Panc1 (cell line): ENCODE data around the gene KCTD1. TPM values are rescaled to one million over a fixed set of nuclear protein-coding genes. Genes with fewer than 3 reads are reported as not detected.

ENCODE experiments used
- ATAC-seq: fragments of 200-7000 bp; cut with Tn5 transposase; 2 replicates; pipeline ENCODE4 v1.9.1; 2020; ENCODE audit warnings: mild to moderate bottlenecking, moderate library complexity
- BruUV-seq: library from RNA; stranded (reverse); fragments of 400-500 nt; replicated peaks from 2 replicates; lab custom pipeline; 2021; lab: Mats Ljungman, UMichigan
- CTCF ChIA-PET: fragments of 300-600 bp; sonication (Branson Sonifier 250); formaldehyde crosslinking; loops from one replicate; lab custom pipeline; 2022; ENCODE audit warnings: antibody characterized with exemption; lab: Charles Lee
- POLR2A ChIA-PET: fragments of 300-600 bp; sonication (Branson Sonifier 250); formaldehyde crosslinking; loops from one replicate; lab custom pipeline; 2022; ENCODE audit warnings: antibody characterized with exemption; lab: Charles Lee
- DNase-seq: peaks from one replicate; pipeline ENCODE4 v3.0.0-alpha.2; 2010; ENCODE audit warnings: low read depth, low spot score
- H3K27ac ChIP-seq: 2 replicates; pipeline ENCODE4 v1.5.1; 2011; ENCODE audit warnings: mild to moderate bottlenecking, low read length, inconsistent platforms
- H3K27me3 ChIP-seq: fragments of 200-500 bp; sonication (Bioruptor generic); 2 replicates; pipeline ENCODE4 v1.6.0; 2014; ENCODE audit warnings: low read length, inconsistent platforms; ENCODE audit not compliant: control insufficient read depth, insufficient read depth
- H3K36me3 ChIP-seq: fragments of 200-500 bp; sonication (Bioruptor generic); 2 replicates; pipeline ENCODE4 v1.5.1; 2014; ENCODE audit warnings: inconsistent platforms, mild to moderate bottlenecking, low read length, moderate library complexity; ENCODE audit not compliant: control insufficient read depth, insufficient read depth
- H3K4me1 ChIP-seq: 2 replicates; pipeline ENCODE4 v1.5.1; 2011; ENCODE audit warnings: inconsistent platforms, mild to moderate bottlenecking, low read length, moderate library complexity; ENCODE audit not compliant: control insufficient read depth, insufficient read depth
- H3K4me3 ChIP-seq, 2 experiments: 2 replicates each; pipeline ENCODE4 v1.5.1; 2011 to 2012; ENCODE audit warnings: low read depth in 2 of 2, low read length in 2 of 2, mild to moderate bottlenecking in 2 of 2, inconsistent platforms in 1 of 2, moderate library complexity in 1 of 2
- H3K9me3 ChIP-seq: fragments of 200-500 bp; sonication (Bioruptor generic); 2 replicates; pipeline ENCODE4 v1.5.1; 2014; ENCODE audit warnings: low read depth, mild to moderate bottlenecking, inconsistent platforms, low read length, moderate library complexity; ENCODE audit not compliant: control insufficient read depth, insufficient read depth
- POLR2AphosphoS5 ChIP-seq: IDR thresholded peaks from 2 replicates; pipeline ENCODE4 v1.6.1; 2012; ENCODE audit warnings: mild to moderate bottlenecking, low read depth, low read length, moderate library complexity
- SIN3A ChIP-seq: IDR thresholded peaks from 2 replicates; pipeline ENCODE4 v1.6.1; 2012; ENCODE audit warnings: low read depth, mild to moderate bottlenecking, low read length, moderate library complexity, borderline replicate concordance; ENCODE audit not compliant: insufficient read depth
- TCF7L2 ChIP-seq: IDR thresholded peaks from 2 replicates; pipeline ENCODE4 v1.6.1; 2011; ENCODE audit warnings: mild to moderate bottlenecking, low read depth, low read length, inconsistent platforms
- in situ Hi-C: cut with HindIII; loops from 2 replicates; pipeline ENCODE4 v1.10.0; 2016; ENCODE audit warnings: low sequenced_read_pairs, low pct_unique_long_range_greater_than_20kb
- intact Hi-C: fragments of 100-400 bp; cut with micrococcal nuclease; formaldehyde crosslinking; loops from one replicate; pipeline ENCODE4 v1.10.0; 2022; ENCODE audit not compliant: unreplicated experiment
- total RNA-seq: library from RNA; stranded (reverse); gene quantifications from one replicate; pipeline ENCODE4 v1.2.1, GENCODE V29; 2021; ENCODE audit not compliant: unreplicated experiment
- TF ChIP-seq, protein P1 (sequence below), 2 experiments: IDR thresholded peaks; 2 replicates each; pipeline ENCODE4 v1.6.1; 2011 to 2012; ENCODE audit warnings: low read depth in 2 of 2, control low read depth in 1 of 2, low read length in 1 of 2, mild to moderate bottlenecking in 1 of 2, moderate library complexity in 1 of 2; ENCODE audit not compliant: insufficient read depth in 1 of 2
- TF ChIP-seq, protein P2 (sequence below): fragments of 450-650 bp; IDR thresholded peaks from 2 replicates; pipeline ENCODE4 v1.5.1; 2017; ENCODE audit warnings: mild to moderate bottlenecking

Gene KCTD1
- total RNA-seq, 1 experiment from 2014 or later: 34.4 TPM

DNA sequence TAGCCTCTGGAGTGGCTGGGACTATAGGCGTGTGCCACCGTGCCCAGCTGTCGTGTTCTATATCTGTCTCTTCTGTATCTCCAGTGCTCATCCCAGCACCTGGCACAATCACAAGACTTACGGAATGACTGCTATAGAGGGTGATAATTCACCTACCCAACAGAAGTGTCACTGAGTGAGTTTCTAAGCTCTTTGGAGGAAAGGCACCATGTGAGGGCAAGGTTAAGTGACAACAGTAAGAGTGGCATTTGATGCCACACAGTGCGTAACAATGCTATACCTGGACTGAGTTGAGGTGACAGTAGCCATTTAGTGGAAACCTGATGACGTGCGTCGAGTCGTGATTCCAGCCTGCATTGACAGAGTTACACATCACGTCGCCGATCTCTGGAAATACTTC is 89.0 kb downstream of the KCTD1 start:
- CTCF ChIA-PET: no interaction called here
- no peak overlapping the region for H3K27ac ChIP-seq
- no peak for ATAC-seq
- no TSS peak for BruUV-seq
- H3K27me3 ChIP-seq: no peaks in the 10 kb centered on the region
- intact Hi-C loops: no loop called here
- POLR2A ChIA-PET: no interaction called here
- in situ Hi-C loops: no loop called here
- H3K9me3 ChIP-seq: no peaks in the 10 kb centered on the region
- TF ChIP-seq POLR2AphosphoS5 (no peak), TCF7L2 (no peak), SIN3A (no peak)
- TF ChIP-seq, protein P1, sequence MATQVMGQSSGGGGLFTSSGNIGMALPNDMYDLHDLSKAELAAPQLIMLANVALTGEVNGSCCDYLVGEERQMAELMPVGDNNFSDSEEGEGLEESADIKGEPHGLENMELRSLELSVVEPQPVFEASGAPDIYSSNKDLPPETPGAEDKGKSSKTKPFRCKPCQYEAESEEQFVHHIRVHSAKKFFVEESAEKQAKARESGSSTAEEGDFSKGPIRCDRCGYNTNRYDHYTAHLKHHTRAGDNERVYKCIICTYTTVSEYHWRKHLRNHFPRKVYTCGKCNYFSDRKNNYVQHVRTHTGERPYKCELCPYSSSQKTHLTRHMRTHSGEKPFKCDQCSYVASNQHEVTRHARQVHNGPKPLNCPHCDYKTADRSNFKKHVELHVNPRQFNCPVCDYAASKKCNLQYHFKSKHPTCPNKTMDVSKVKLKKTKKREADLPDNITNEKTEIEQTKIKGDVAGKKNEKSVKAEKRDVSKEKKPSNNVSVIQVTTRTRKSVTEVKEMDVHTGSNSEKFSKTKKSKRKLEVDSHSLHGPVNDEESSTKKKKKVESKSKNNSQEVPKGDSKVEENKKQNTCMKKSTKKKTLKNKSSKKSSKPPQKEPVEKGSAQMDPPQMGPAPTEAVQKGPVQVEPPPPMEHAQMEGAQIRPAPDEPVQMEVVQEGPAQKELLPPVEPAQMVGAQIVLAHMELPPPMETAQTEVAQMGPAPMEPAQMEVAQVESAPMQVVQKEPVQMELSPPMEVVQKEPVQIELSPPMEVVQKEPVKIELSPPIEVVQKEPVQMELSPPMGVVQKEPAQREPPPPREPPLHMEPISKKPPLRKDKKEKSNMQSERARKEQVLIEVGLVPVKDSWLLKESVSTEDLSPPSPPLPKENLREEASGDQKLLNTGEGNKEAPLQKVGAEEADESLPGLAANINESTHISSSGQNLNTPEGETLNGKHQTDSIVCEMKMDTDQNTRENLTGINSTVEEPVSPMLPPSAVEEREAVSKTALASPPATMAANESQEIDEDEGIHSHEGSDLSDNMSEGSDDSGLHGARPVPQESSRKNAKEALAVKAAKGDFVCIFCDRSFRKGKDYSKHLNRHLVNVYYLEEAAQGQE (IDR thresholded peaks at IDR 0.05; ENCODE audit: insufficient read depth in 1 of 2, low read depth in 2 of 2, low read length in 1 of 2): no peak
- TF ChIP-seq, protein P2, sequence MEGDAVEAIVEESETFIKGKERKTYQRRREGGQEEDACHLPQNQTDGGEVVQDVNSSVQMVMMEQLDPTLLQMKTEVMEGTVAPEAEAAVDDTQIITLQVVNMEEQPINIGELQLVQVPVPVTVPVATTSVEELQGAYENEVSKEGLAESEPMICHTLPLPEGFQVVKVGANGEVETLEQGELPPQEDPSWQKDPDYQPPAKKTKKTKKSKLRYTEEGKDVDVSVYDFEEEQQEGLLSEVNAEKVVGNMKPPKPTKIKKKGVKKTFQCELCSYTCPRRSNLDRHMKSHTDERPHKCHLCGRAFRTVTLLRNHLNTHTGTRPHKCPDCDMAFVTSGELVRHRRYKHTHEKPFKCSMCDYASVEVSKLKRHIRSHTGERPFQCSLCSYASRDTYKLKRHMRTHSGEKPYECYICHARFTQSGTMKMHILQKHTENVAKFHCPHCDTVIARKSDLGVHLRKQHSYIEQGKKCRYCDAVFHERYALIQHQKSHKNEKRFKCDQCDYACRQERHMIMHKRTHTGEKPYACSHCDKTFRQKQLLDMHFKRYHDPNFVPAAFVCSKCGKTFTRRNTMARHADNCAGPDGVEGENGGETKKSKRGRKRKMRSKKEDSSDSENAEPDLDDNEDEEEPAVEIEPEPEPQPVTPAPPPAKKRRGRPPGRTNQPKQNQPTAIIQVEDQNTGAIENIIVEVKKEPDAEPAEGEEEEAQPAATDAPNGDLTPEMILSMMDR: no peak
- DNase-seq: no peak
- no peaks in the 10 kb centered on the region for H3K4me1 ChIP-seq
- no peaks in the 10 kb centered on the region; the same call in 1 of the 2 replicates for H3K36me3 ChIP-seq
- no peak overlapping the region for H3K4me3 ChIP-seq

DNA sequence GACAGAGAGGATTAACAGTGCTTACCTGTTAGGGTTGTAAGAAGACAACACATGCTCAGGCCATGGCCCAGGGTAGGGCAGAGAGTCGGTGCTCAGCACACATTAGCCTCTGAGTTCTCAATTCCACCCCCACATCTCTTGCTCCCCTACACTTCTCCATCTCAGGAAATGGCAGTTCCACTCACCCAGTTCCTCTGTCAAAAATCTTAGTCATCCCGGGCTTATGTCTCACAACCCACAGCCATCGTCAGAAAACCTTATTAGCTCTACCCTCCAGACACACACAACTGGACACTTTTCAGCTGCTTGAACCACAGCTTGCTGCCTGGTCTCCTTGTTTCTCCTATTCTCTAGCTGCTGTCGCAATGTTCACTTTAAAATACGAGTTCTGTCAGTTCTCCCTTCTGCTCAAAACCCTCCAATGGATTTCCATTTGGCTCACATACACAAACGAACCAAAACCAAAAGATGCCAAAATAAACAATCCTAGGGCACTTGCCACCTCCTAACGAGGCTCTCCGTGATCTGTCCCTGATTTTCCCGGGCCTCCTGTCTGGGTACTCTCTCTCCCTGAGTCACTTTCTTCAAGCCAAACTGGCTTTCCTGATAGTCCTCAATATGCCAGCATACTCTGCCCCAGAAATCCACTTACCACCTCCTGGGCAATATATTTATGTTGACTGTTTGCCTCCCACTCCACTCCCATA is 89.7 kb downstream of the KCTD1 start:
- Histone ChIP-seq H3K36me3 (no peaks in the 10 kb centered on the region; the same call in 1 of the 2 replicates), H3K9me3 (no peaks in the 10 kb centered on the region), H3K27me3 (no peaks in the 10 kb centered on the region), H3K27ac (no peak overlapping the region), H3K4me3 (no peak overlapping the region), H3K4me1 (no peaks in the 10 kb centered on the region)
- no peak for ATAC-seq
- no TSS peak for BruUV-seq
- DNase-seq: no peak
- intact Hi-C loops (no loop called here), in situ Hi-C loops (no loop called here)
- no peak for TF ChIP-seq POLR2AphosphoS5
- TF ChIP-seq, protein P1 (IDR thresholded peaks at IDR 0.05; ENCODE audit: insufficient read depth in 1 of 2, low read depth in 2 of 2, low read length in 1 of 2): no peak
- POLR2A ChIA-PET: no interaction called here
- CTCF ChIA-PET: interaction anchor here (0.7 kb wide), 1 partner anchor 409 kb away, joined by 3 read pairs; no protein-coding TSS in a partner anchor
